ENCODE results near the gene APLP2. TPM values are rescaled to one million over a fixed set of nuclear protein-coding genes. Genes with fewer than 3 reads are reported as not detected.

Gene APLP2
- total and polyA plus RNA-seq, 2 of the 4 experiments (the other 2 are of a cell fraction) = 127 to 235 TPM

DNA sequence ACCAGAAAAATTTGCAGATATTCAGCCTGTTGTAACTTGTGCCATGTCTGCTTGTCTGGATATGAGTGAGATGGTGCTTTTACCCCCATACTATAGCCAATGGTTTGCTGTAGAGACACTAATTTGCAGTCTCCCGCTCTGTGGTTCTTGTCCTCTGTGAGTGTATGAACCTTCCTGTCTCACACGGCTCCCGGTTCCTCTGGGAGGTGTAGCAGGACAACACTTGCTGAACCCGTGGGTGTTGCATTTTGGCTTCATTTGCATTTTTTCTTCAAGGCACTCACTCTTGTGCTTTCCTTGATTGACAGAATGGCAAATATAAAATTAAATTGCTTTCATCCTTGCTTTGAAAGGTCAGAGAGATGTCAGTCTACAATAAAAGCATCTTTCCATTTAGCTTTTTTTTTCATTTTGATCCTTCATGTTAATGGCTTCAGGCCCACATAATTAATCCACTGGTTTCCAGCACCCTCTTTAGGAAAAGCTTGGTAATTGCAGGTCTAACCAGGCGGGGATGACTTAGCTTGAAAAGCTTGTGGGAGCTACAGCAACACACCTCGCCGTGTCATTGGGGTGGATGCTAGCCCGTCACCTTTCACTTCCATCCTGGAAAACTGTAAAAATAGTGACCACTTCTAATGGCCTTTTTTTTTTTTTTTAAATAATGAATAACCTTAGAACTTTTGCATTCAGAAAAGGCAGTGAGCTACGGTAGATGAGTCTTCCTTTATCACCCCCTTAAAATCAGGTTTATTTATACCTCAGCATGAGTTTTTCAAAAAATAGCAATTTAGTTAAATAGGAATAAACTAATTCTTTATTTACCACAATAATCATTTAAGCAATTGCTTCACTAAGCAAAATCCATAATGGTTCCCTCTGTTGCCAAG lies 62.5 kb downstream of the APLP2 start:
- H4K20me1 ChIP-seq (ENCODE audit: insufficient read depth, low read length) = no peaks in the 10 kb centered on the region; the same call in 1 of the 2 replicates
- WGBS, 2 experiments (ENCODE audit: extremely low coverage in 2 of 2, insufficient read length in 1 of 2) = 100% methylated on average over 1 of the region's 9 CpGs; no CpG with 5 or more reads in 1 of the 2 experiments
- no peak overlapping the region for H3K4me3 ChIP-seq (ENCODE audit: insufficient read depth, low read depth, low read length)

More for the DNA sequence above, 62.5 kb downstream of the APLP2 start:
- Histone ChIP-seq H2BK120ac (ENCODE audit: low read depth, low read length) (no peak overlapping the region), H2AK5ac (ENCODE audit: low read depth, low read length) (no peak overlapping the region), H3K4ac (ENCODE audit: low read depth, low read length) (no peak overlapping the region), H3K9me3 (ENCODE audit: control insufficient read depth, insufficient read depth, low read length) (no peaks in the 10 kb centered on the region), H3K4me2 (ENCODE audit: low read depth, low read length) (no peak overlapping the region), H3K27me3 (ENCODE audit: control insufficient read depth, insufficient read depth, low read length) (no peaks in the 10 kb centered on the region), H2AK9ac (replicated peaks; ENCODE audit: low read depth, low read length, poor library complexity) (no peak overlapping the region), H2BK5ac (ENCODE audit: low read depth, low read length, poor library complexity, severe bottlenecking) (no peak overlapping the region), H3K18ac (ENCODE audit: low read depth, low read length) (no peak overlapping the region), H3K36me3 (ENCODE audit: control insufficient read depth, insufficient read depth, low read length) (peaks cover 57% of the 10 kb centered on the region), H4K91ac (ENCODE audit: insufficient read depth, low read depth, low read length) (no peak overlapping the region), H3K14ac (replicated peaks; ENCODE audit: low read depth, low read length) (no peak overlapping the region), H2BK15ac (ENCODE audit: low read depth, low read length) (no peak overlapping the region), H2BK20ac (ENCODE audit: low read depth, low read length) (no peak overlapping the region), H3K56ac (ENCODE audit: extremely low read depth, insufficient read depth, low read length) (no peak overlapping the region), H3K79me1 (ENCODE audit: low read depth in 1 of 2, low read length in 2 of 2) (no peaks in the 10 kb centered on the region), H4K5ac (ENCODE audit: low read depth, low read length) (no peak overlapping the region), H3K9me1 (ENCODE audit: insufficient read depth, low read length) (no peaks in the 10 kb centered on the region), H3K27ac (ENCODE audit: insufficient read depth, low read length) (no peak overlapping the region), H4K8ac (ENCODE audit: low read depth in 2 of 2, low read length in 2 of 2) (no peak overlapping the region), H3K9ac (ENCODE audit: low read depth, low read length) (no peak overlapping the region), H3K4me1 (ENCODE audit: control insufficient read depth, insufficient read depth, low read length) (no peaks in the 10 kb centered on the region), H2AFZ (replicated peaks; ENCODE audit: low read length, poor library complexity) (no peak overlapping the region), H3K23ac (ENCODE audit: low read depth, low read length) (no peak overlapping the region)
- peak; percentile 66 for DNase-seq
- ChIA-PET CTCF (interaction anchor here (0.5 to 2.3 kb wide), 30 partner anchors 9 to 1342 kb away, joined by 3 to 13 read pairs (median 4); partner anchors contain the start of gene PRDM10), POLR2A (ENCODE audit: unreplicated experiment) (interaction anchor here (0.6 to 0.7 kb wide), 2 partner anchors 63 to 130 kb away, joined by 7 to 9 read pairs; partner anchors contain the start of gene PRDM10)
- dilution Hi-C loops (cut with HindIII; ENCODE audit: low sequenced_read_pairs, unreplicated experiment) = loop anchor here (25.0 kb wide), 1 partner anchor 195 kb away; no protein-coding TSS in a partner anchor
- intact Hi-C loops (cut with micrococcal nuclease) = loop anchor here (1.0 to 2.0 kb wide), 3 partner anchors 130 to 365 kb away; partner anchors contain the start of gene PRDM10
- in situ Hi-C loops (cut with MboI; ENCODE audit: low sequenced_read_pairs) = loop anchor here (5.0 kb wide), 1 partner anchor 205 kb away; no protein-coding TSS in a partner anchor
- ATAC-seq (ENCODE audit: low read depth) = peak; percentile 96
- no TSS peak for BruUV-seq (replicated peaks)
- no peak for TF ChIP-seq CHD1 (IDR thresholded peaks at IDR 0.05; ENCODE audit: low read depth, low read length)
- TF ChIP-seq CTCF (conservative IDR thresholded peaks at IDR 0.05; ENCODE audit: low read depth, low read length) = peak; percentile 90
- TF ChIP-seq MAFK (IDR thresholded peaks at IDR 0.05; ENCODE audit: low read depth, low read length) = no peak
- TF ChIP-seq NFE2L2 (IDR thresholded peaks at IDR 0.05; ENCODE audit: low read depth, low read length) = peak; percentile 38; the same call in 1 of the 2 replicates
- 0 out of 2 replicates have a peak, but pooled peaks have one; percentile 25 for TF ChIP-seq POLR2A (IDR thresholded peaks at IDR 0.05; ENCODE audit: low read depth, low read length)
- TF ChIP-seq SMC3 (IDR thresholded peaks at IDR 0.05; ENCODE audit: low read depth, low read length) = peak; percentile 96
- peak; percentile 94 for TF ChIP-seq RAD21 (IDR thresholded peaks at IDR 0.05; ENCODE audit: low read length)
- TF ChIP-seq CEBPB (IDR thresholded peaks at IDR 0.05; ENCODE audit: low read depth, low read length) = no peak
- TF ChIP-seq ELK1 (IDR thresholded peaks at IDR 0.05; ENCODE audit: borderline replicate concordance, low read depth, low read length) = no peak
